HepG2 (cell line): ENCODE measurements around the gene UQCRC2. TPM values are rescaled to one million over a fixed set of nuclear protein-coding genes. Genes with fewer than 3 reads are reported as not detected.
A peak's percentile ranks its signal among the peaks of the same experiment; 100 is the strongest.

ENCODE experiments used
- E2F1 ChIP-seq: sonication (generic); formaldehyde crosslinking; IDR thresholded peaks from 2 replicates; pipeline ENCODE4 v1.5.0; 2020; ENCODE audit warnings: missing genetic modification reagents
- FOSL1 ChIP-seq: sonication (generic); formaldehyde crosslinking; IDR thresholded peaks from 2 replicates; pipeline ENCODE4 v1.9.0; 2021; ENCODE audit warnings: missing genetic modification reagents, borderline replicate concordance
- KIAA2018 ChIP-seq: sonication (generic); formaldehyde crosslinking; IDR thresholded peaks from 2 replicates; pipeline ENCODE4 v1.5.0; 2020; ENCODE audit warnings: mild to moderate bottlenecking, missing genetic modification reagents, borderline replicate concordance
- POLR2AphosphoS5 ChIP-seq: IDR thresholded peaks from 2 replicates; pipeline ENCODE4 v1.6.1; 2012; ENCODE audit warnings: low read depth, low read length
- PRMT3 ChIP-seq: sonication (generic); formaldehyde crosslinking; IDR thresholded peaks from 2 replicates; pipeline ENCODE4 v1.8.1; 2022; ENCODE audit warnings: low read depth, mild to moderate bottlenecking, moderate library complexity, missing genetic modification reagents, borderline replicate concordance
- RBFOX2 ChIP-seq: fragments of 200-400 bp; formaldehyde crosslinking; IDR thresholded peaks from 2 replicates; pipeline ENCODE4 v1.6.1; 2017; ENCODE audit warnings: low read depth, mild to moderate bottlenecking, low read length
- REXO4 ChIP-seq: sonication (generic); formaldehyde crosslinking; IDR thresholded peaks from 2 replicates; pipeline ENCODE4 v1.8.0; 2022; ENCODE audit warnings: missing genetic modification reagents, mild to moderate bottlenecking, borderline replicate concordance
- ZBTB33 ChIP-seq: sonication (generic); formaldehyde crosslinking; IDR thresholded peaks from 2 replicates; pipeline ENCODE4 v1.4.0; 2020; ENCODE audit warnings: missing genetic modification reagents
- ZNF234 ChIP-seq: sonication (generic); formaldehyde crosslinking; conservative IDR thresholded peaks from 2 replicates; pipeline ENCODE4 v1.5.1; 2020; ENCODE audit warnings: mild to moderate bottlenecking, missing genetic modification reagents
- ZNF260 ChIP-seq: sonication (generic); formaldehyde crosslinking; IDR thresholded peaks from 2 replicates; pipeline ENCODE4 v1.4.0; 2020; ENCODE audit warnings: missing genetic modification reagents, low read depth, mild to moderate bottlenecking, borderline replicate concordance
- ZNF282 ChIP-seq: fragments of 450-650 bp; IDR thresholded peaks from 2 replicates; pipeline ENCODE4 v1.6.1; 2018; ENCODE audit not compliant: partially characterized antibody
- ZNF770 ChIP-seq: sonication (generic); formaldehyde crosslinking; IDR thresholded peaks from 2 replicates; pipeline ENCODE4 v1.5.0; 2020; ENCODE audit warnings: mild to moderate bottlenecking, missing genetic modification reagents
- ZNF788 ChIP-seq: sonication (generic); formaldehyde crosslinking; IDR thresholded peaks from 2 replicates; pipeline ENCODE4 v1.5.0; 2020; ENCODE audit warnings: mild to moderate bottlenecking, missing genetic modification reagents, borderline replicate concordance
- polyA plus RNA-seq, 8 experiments: library from polyadenylated mRNA; depleted of rRNA in 3 of 8; stranded (reverse) in 7 of 8; unstranded in 1 of 8; fragments of >200 nt; fragmentation: Illumina TruSeq in 4 of 8; extraction: Trizol in 4 of 8; gene quantifications; 2 replicates each; pipeline versions ENCODE4 v1.2.1 to v1.2.3, GENCODE V29; 2011 to 2016; ENCODE audit warnings: low read depth in 4 of 8, missing spikeins in 1 of 8, mixed read lengths in 1 of 8; ENCODE audit not compliant: insufficient read depth in 1 of 8
- total RNA-seq, 5 experiments: library from RNA; depleted of rRNA; stranded (reverse); fragments of >200 nt; fragmentation: Illumina TruSeq; extraction: Trizol; gene quantifications; 2 replicates each; pipeline ENCODE4 v1.2.3, GENCODE V29; 2016; ENCODE audit warnings: low read depth in 1 of 5

UQCRC2 gene
- total and polyA plus RNA-seq, 2 of the 13 experiments (the other 11 are each of a cell fraction or from before 2014, with no cell fraction given) = 442 to 536 TPM

GRCh38 chr16:22008215-22009059, 55.3 kb downstream of the UQCRC2 start (continued):
- TF ChIP-seq KIAA2018 (CRISPR knock-in tag) = no peak
- no peak for TF ChIP-seq ZNF282
- TF ChIP-seq FOSL1 (CRISPR knock-in tag) = no peak
- no peak; the same call in 1 of the 2 replicates for TF ChIP-seq POLR2AphosphoS5
- TF ChIP-seq ZBTB33 (CRISPR knock-in tag) = no peak
- TF ChIP-seq ZNF788 (CRISPR knock-in tag) = peak; percentile 4; the same call in 1 of the 2 replicates
- TF ChIP-seq RBFOX2 = no peak; the same call in 1 of the 2 replicates
- TF ChIP-seq E2F1 (CRISPR knock-in tag) = no peak
- no peak for TF ChIP-seq REXO4 (CRISPR knock-in tag)
- TF ChIP-seq ZNF260 = no peak
- no peak for TF ChIP-seq PRMT3 (CRISPR knock-in tag)
- TF ChIP-seq ZNF234 (CRISPR knock-in tag) = 0 out of 2 replicates have a peak, but pooled peaks have one; percentile 62
- no peak for TF ChIP-seq ZNF770 (CRISPR knock-in tag)
